H1 (cell line): ENCODE data around the gene LTBP1. TPM values are rescaled to one million over a fixed set of nuclear protein-coding genes. Genes with fewer than 3 reads are reported as not detected.

ENCODE experiments used
- CTCF ChIA-PET: fragments of 300-600 bp; sonication (Branson Sonifier 250); formaldehyde crosslinking; loops from one replicate; lab custom pipeline; 2021; ENCODE audit not compliant: partially characterized antibody; lab: Charles Lee
- POLR2A ChIA-PET: fragments of 300-600 bp; sonication (Branson Sonifier 250); formaldehyde crosslinking; loops from one replicate; lab custom pipeline; 2021; ENCODE audit warnings: inconsistent platforms; ENCODE audit not compliant: partially characterized antibody; lab: Charles Lee
- DNase-seq, 2 experiments: peaks; one replicate each; pipeline versions ENCODE4 v3.0.0 to v3.0.0-alpha.2; 2010 to 2022; ENCODE audit warnings: low spot score in 2 of 2, low read depth in 1 of 2, mixed read lengths in 1 of 2
- FAIRE-seq: peaks from 2 replicates; lab custom pipeline; 2011; peaks lifted over from hg19 to GRCh38; lab: Jason Lieb, UNC
- H2AFZ ChIP-seq: 2 replicates; pipeline ENCODE4 v1.8.1; 2012; ENCODE audit warnings: low read length, inconsistent platforms
- H2AK5ac ChIP-seq: 2 replicates; pipeline ENCODE4 v1.6.1; 2013; ENCODE audit warnings: low read depth, low read length
- H2BK120ac ChIP-seq: replicated peaks from 2 replicates; pipeline ENCODE3; 2013; ENCODE audit warnings: low read depth, low read length, inconsistent platforms
- H2BK12ac ChIP-seq: 2 replicates; pipeline ENCODE4 v1.6.1; 2013; ENCODE audit warnings: low read depth, low read length
- H2BK15ac ChIP-seq: 2 replicates; pipeline ENCODE4 v1.6.1; 2013; ENCODE audit warnings: low read length
- H2BK20ac ChIP-seq: 2 replicates; pipeline ENCODE4 v1.6.1; 2013; ENCODE audit warnings: low read length
- H2BK5ac ChIP-seq: 2 replicates; pipeline ENCODE4 v1.6.1; 2013; ENCODE audit warnings: low read depth, low read length
- H3K14ac ChIP-seq: 2 replicates; pipeline ENCODE4 v1.6.1; 2013; ENCODE audit warnings: inconsistent platforms; ENCODE audit not compliant: insufficient read length
- H3K18ac ChIP-seq: 2 replicates; pipeline ENCODE4 v1.6.1; 2013; ENCODE audit warnings: low read length; ENCODE audit errors: extremely low read depth
- H3K23ac ChIP-seq: 2 replicates; pipeline ENCODE4 v1.6.1; 2013; ENCODE audit warnings: inconsistent platforms; ENCODE audit not compliant: insufficient read length
- H3K23me2 ChIP-seq: 2 replicates; pipeline ENCODE4 v1.6.1; 2013; ENCODE audit warnings: low read depth, low read length
- H3K27ac ChIP-seq: 2 replicates; pipeline ENCODE4 v1.6.1; 2011; ENCODE audit warnings: low read depth, low read length, inconsistent platforms
- H3K27me3 ChIP-seq, 4 experiments: replicated peaks in 1 of 4; 1 replicate in 1 of 4; 2 replicates in 3 of 4; pipeline versions ENCODE4 v1.6.1 to v1.8.1; 2011 to 2013; ENCODE audit warnings: low read length in 3 of 4, mild to moderate bottlenecking in 3 of 4, inconsistent platforms in 2 of 4, mixed read lengths in 2 of 4, moderate library complexity in 1 of 4; ENCODE audit not compliant: control insufficient read depth in 3 of 4, insufficient read depth in 3 of 4; ENCODE audit errors: extremely low read depth in 1 of 4
- H3K36me3 ChIP-seq, 4 experiments: 2 replicates each; pipeline versions ENCODE4 v1.6.1 to v1.8.1; 2011 to 2013; ENCODE audit warnings: mild to moderate bottlenecking in 4 of 4, low read length in 3 of 4, moderate library complexity in 2 of 4, control low read depth in 1 of 4, inconsistent platforms in 1 of 4; ENCODE audit not compliant: insufficient read depth in 4 of 4, control insufficient read depth in 2 of 4
- H3K4ac ChIP-seq: replicated peaks from 2 replicates; pipeline ENCODE3; 2013; ENCODE audit warnings: low read length, low read depth, mixed read lengths, inconsistent platforms; ENCODE audit not compliant: insufficient read length
- H3K4me1 ChIP-seq, 4 experiments: replicated peaks in 1 of 4; 1 replicate in 1 of 4; 2 replicates in 3 of 4; pipeline versions ENCODE4 v1.6.1 to v1.8.1; 2011 to 2013; ENCODE audit warnings: low read length in 3 of 4, inconsistent platforms in 2 of 4, mixed read lengths in 1 of 4; ENCODE audit not compliant: insufficient read depth in 4 of 4, control insufficient read depth in 3 of 4
- H3K4me2 ChIP-seq, 2 experiments: 2 replicates each; pipeline versions ENCODE4 v1.6.1 to v1.8.1; 2011 to 2013; ENCODE audit warnings: low read depth in 2 of 2, low read length in 2 of 2, control low read depth in 1 of 2, inconsistent platforms in 1 of 2, mild to moderate bottlenecking in 1 of 2; ENCODE audit not compliant: insufficient read depth in 1 of 2
- H3K4me3 ChIP-seq, 4 experiments: fragments of 200-600, 300-600 bp in 1 of 4; sonication (generic), shearing (Covaris generic), sonication (Bioruptor Twin) in 1 of 4; 2 replicates each; pipeline versions ENCODE4 v1.5.1 to v1.8.1; 2011 to 2016; ENCODE audit warnings: low read length in 4 of 4, low read depth in 3 of 4, control low read depth in 2 of 4, inconsistent platforms in 2 of 4, mild to moderate bottlenecking in 2 of 4, mixed read lengths in 1 of 4, moderate library complexity in 1 of 4; ENCODE audit not compliant: insufficient read depth in 2 of 4; ENCODE audit errors: extremely low read depth in 1 of 4
- H3K56ac ChIP-seq: replicated peaks from 2 replicates; pipeline ENCODE3; 2013; ENCODE audit warnings: low read depth, mild to moderate bottlenecking, mixed read lengths, low read length, inconsistent platforms; ENCODE audit not compliant: insufficient read length
- H3K79me1 ChIP-seq: 2 replicates; pipeline ENCODE4 v1.6.1; 2013; ENCODE audit warnings: low read depth, low read length, control low read depth
- H3K79me2 ChIP-seq, 2 experiments: 2 replicates each; pipeline versions ENCODE4 v1.6.1 to v1.8.1; 2012 to 2013; ENCODE audit warnings: low read length in 2 of 2, mild to moderate bottlenecking in 2 of 2, inconsistent platforms in 1 of 2; ENCODE audit not compliant: insufficient read depth in 2 of 2, control insufficient read depth in 1 of 2
- H3K9ac ChIP-seq, 4 experiments: replicated peaks in 1 of 4; 1 replicate in 1 of 4; 2 replicates in 3 of 4; pipeline versions ENCODE4 v1.6.1 to v1.8.1; 2011 to 2013; ENCODE audit warnings: low read depth in 3 of 4, low read length in 3 of 4, control low read depth in 2 of 4, mild to moderate bottlenecking in 2 of 4, moderate library complexity in 2 of 4, inconsistent platforms in 1 of 4; ENCODE audit errors: extremely low read depth in 1 of 4
- H3K9me3 ChIP-seq, 2 experiments: 2 replicates each; pipeline versions ENCODE4 v1.6.1 to v1.8.1; 2012 to 2013; ENCODE audit warnings: mild to moderate bottlenecking in 2 of 2, moderate library complexity in 2 of 2, control low read depth in 1 of 2, inconsistent platforms in 1 of 2, low read depth in 1 of 2, low read length in 1 of 2, mixed read lengths in 1 of 2; ENCODE audit not compliant: insufficient read depth in 2 of 2
- H4K20me1 ChIP-seq, 2 experiments: replicated peaks in 1 of 2; 2 replicates each; pipeline versions ENCODE3 to v1.8.1; 2011 to 2013; ENCODE audit warnings: inconsistent platforms in 2 of 2, low read length in 2 of 2, mild to moderate bottlenecking in 1 of 2; ENCODE audit not compliant: insufficient read depth in 2 of 2, control insufficient read depth in 1 of 2
- H4K5ac ChIP-seq: 2 replicates; pipeline ENCODE4 v1.6.1; 2013; ENCODE audit warnings: low read length, low read depth, mixed read lengths, inconsistent platforms; ENCODE audit not compliant: insufficient read length
- H4K8ac ChIP-seq: 2 replicates; pipeline ENCODE4 v1.8.0; 2013; ENCODE audit warnings: mild to moderate bottlenecking, moderate library complexity, low read length, inconsistent platforms; ENCODE audit not compliant: insufficient read depth; ENCODE audit errors: extremely low read depth
- H4K91ac ChIP-seq: replicated peaks from 2 replicates; pipeline ENCODE3; 2013; ENCODE audit warnings: low read length, mixed read lengths, inconsistent platforms; ENCODE audit not compliant: insufficient read length
- ASH2L ChIP-seq: fragments of 200-600, 300-600 bp; sonication (generic); IDR thresholded peaks from one replicate; pipeline ENCODE4 v1.7.1; 2017; ENCODE audit warnings: low read length
- BACH1 ChIP-seq: IDR thresholded peaks from 2 replicates; pipeline ENCODE4 v1.6.1; 2012; ENCODE audit warnings: low read length, improper control_type of control experiment
- CTBP2 ChIP-seq: IDR thresholded peaks from 2 replicates; pipeline ENCODE4 v1.7.0; 2011; ENCODE audit warnings: borderline replicate concordance, mild to moderate bottlenecking, moderate library complexity, mixed read lengths, low read length; ENCODE audit not compliant: insufficient read depth, insufficient read length
- KDM5A ChIP-seq: fragments of 200-600 bp; IDR thresholded peaks from 2 replicates; pipeline ENCODE4 v1.7.1; 2012; ENCODE audit warnings: mild to moderate bottlenecking, low read length, inconsistent platforms, mixed read lengths
- PHF8 ChIP-seq: fragments of 200-600 bp; sonication (generic); conservative IDR thresholded peaks from 2 replicates; pipeline ENCODE4 v1.7.1; 2012; ENCODE audit warnings: low read depth, mild to moderate bottlenecking, inconsistent platforms, low read length, moderate library complexity
- RXRA ChIP-seq: IDR thresholded peaks from 2 replicates; pipeline ENCODE4 v1.6.1; 2011; ENCODE audit warnings: low read depth, mild to moderate bottlenecking, low read length, moderate library complexity; ENCODE audit not compliant: insufficient read depth
- SIX5 ChIP-seq: IDR thresholded peaks from 2 replicates; pipeline ENCODE4 v1.6.1; 2011; ENCODE audit warnings: mild to moderate bottlenecking, low read depth, low read length
- TBP ChIP-seq: IDR thresholded peaks from 2 replicates; pipeline ENCODE4 v1.6.1; 2011; ENCODE audit warnings: low read depth, low read length, improper control_type of control experiment
- WGBS, 2 experiments: shearing (Covaris generic) in 1 of 2; methylation state at CpG; one replicate each; pipeline versions ENCODE4 v1.1.6 to v1.1.7; 2013 to 2015; ENCODE audit warnings: low lambda C conversion rate in 2 of 2, mixed read lengths in 2 of 2, inconsistent platforms in 1 of 2, low coverage in 1 of 2, missing lambda C conversion rate in 1 of 2; ENCODE audit not compliant: insufficient replicate concordance in 2 of 2, insufficient coverage in 1 of 2, insufficient read length in 1 of 2; ENCODE audit errors: extremely low coverage in 1 of 2, missing lambda C conversion rate in 1 of 2; 5-methylcytosine and 5-hydroxymethylcytosine counted together
- polyA plus RNA-seq, 7 experiments: library from polyadenylated mRNA; depleted of rRNA in 3 of 7; stranded (reverse) in 5 of 7; unstranded in 2 of 7; fragments of >200 nt in 5 of 7; fragments of 200-250 nt in 2 of 7; gene quantifications; 1 replicate in 5 of 7; 2 replicates in 1 of 7; 4 replicates in 1 of 7; pipeline versions ENCODE4 v1.2.1 to v1.2.3, GENCODE V29; 2011 to 2013; ENCODE audit warnings: missing spikeins in 2 of 7, mixed read lengths in 2 of 7
- total RNA-seq: library from RNA; stranded (reverse); fragmentation: NEBNext Ultra II Directional; extraction: Animal tissue kit (Norgen Biotek cat#: 25700); gene quantifications from 2 replicates; pipeline ENCODE4 v1.2.1, GENCODE V29; 2021

Gene LTBP1
- total and polyA plus RNA-seq, 2 of the 8 experiments (the other 6 are each of a cell fraction or from before 2014, with no cell fraction given) = 15.4 to 24.7 TPM

DNA sequence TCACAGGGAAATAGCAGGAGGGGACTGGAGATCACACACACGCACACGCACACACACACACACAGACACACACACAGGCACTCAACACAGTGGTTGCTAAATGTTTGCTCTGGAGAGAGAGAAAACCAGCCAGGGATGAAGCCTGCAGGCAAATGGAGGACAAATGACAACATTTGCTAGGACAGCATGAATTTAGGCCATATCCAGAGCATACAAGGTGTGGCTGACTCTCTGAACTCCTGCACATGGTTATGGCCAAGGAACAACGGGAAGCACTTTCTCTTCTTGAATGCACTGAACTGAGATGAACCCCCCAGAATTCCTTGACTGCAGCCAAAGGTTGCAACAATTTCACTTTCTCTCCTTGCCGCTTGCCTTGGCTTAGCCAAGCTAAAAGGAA is 299.7 kb downstream of the LTBP1 start:
- Histone ChIP-seq H3K23me2 (no peaks in the 10 kb centered on the region; the same call in 1 of the 2 replicates), H3K56ac (no peak overlapping the region), H3K4ac (no peak overlapping the region), H4K8ac (no peak overlapping the region; the same call in 1 of the 2 replicates), H3K18ac (no peak overlapping the region), H2AFZ (no peak overlapping the region), H2BK120ac (no peak overlapping the region), H3K36me3 (no peaks in the 10 kb centered on the region), H3K9ac (no peak overlapping the region), H3K4me3 (no peak overlapping the region), H4K91ac (no peak overlapping the region), H2BK20ac (no peak overlapping the region), H2AK5ac (no peak overlapping the region), H3K4me2 (no peak overlapping the region), H3K9me3 (no peaks in the 10 kb centered on the region), H3K23ac (no peak overlapping the region), H3K27me3 (no peaks in the 10 kb centered on the region; a peak in 3 of 7 replicates), H3K79me1 (no peaks in the 10 kb centered on the region), H2BK5ac (no peak overlapping the region), H2BK15ac (no peak overlapping the region), H3K27ac (no peak overlapping the region), H2BK12ac (no peak overlapping the region), H3K4me1 (no peaks in the 10 kb centered on the region; a peak in 1 of 7 replicates), H3K79me2 (no peaks in the 10 kb centered on the region), H4K20me1 (no peaks in the 10 kb centered on the region), H4K5ac (no peak overlapping the region), H3K14ac (no peak overlapping the region)
- ChIA-PET CTCF (no interaction called here), POLR2A (no interaction called here)
- TF ChIP-seq PHF8 (no peak), RXRA (no peak), BACH1 (no peak), CTBP2 (no peak), TBP (no peak), ASH2L (no peak), KDM5A (no peak), SIX5 (no peak)
- DNase-seq (no peak), FAIRE-seq (no peak)
- 81% methylated on average over 4 of the region's 4 CpGs; no CpG with 5 or more reads in 1 of the 2 experiments for WGBS, 2 experiments
